Measurements from ENCODE around the gene INTS3. TPM values are rescaled to one million over a fixed set of nuclear protein-coding genes. Genes with fewer than 3 reads are reported as not detected.
A peak's percentile ranks its signal among the peaks of the same experiment; 100 is the strongest.

The INTS3 gene, protein sequence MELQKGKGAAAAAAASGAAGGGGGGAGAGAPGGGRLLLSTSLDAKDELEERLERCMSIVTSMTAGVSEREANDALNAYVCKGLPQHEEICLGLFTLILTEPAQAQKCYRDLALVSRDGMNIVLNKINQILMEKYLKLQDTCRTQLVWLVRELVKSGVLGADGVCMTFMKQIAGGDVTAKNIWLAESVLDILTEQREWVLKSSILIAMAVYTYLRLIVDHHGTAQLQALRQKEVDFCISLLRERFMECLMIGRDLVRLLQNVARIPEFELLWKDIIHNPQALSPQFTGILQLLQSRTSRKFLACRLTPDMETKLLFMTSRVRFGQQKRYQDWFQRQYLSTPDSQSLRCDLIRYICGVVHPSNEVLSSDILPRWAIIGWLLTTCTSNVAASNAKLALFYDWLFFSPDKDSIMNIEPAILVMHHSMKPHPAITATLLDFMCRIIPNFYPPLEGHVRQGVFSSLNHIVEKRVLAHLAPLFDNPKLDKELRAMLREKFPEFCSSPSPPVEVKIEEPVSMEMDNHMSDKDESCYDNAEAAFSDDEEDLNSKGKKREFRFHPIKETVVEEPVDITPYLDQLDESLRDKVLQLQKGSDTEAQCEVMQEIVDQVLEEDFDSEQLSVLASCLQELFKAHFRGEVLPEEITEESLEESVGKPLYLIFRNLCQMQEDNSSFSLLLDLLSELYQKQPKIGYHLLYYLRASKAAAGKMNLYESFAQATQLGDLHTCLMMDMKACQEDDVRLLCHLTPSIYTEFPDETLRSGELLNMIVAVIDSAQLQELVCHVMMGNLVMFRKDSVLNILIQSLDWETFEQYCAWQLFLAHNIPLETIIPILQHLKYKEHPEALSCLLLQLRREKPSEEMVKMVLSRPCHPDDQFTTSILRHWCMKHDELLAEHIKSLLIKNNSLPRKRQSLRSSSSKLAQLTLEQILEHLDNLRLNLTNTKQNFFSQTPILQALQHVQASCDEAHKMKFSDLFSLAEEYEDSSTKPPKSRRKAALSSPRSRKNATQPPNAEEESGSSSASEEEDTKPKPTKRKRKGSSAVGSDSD
- 10 to 100 TPM; 53.7 to 54.5 TPM for total RNA-seq

DNA sequence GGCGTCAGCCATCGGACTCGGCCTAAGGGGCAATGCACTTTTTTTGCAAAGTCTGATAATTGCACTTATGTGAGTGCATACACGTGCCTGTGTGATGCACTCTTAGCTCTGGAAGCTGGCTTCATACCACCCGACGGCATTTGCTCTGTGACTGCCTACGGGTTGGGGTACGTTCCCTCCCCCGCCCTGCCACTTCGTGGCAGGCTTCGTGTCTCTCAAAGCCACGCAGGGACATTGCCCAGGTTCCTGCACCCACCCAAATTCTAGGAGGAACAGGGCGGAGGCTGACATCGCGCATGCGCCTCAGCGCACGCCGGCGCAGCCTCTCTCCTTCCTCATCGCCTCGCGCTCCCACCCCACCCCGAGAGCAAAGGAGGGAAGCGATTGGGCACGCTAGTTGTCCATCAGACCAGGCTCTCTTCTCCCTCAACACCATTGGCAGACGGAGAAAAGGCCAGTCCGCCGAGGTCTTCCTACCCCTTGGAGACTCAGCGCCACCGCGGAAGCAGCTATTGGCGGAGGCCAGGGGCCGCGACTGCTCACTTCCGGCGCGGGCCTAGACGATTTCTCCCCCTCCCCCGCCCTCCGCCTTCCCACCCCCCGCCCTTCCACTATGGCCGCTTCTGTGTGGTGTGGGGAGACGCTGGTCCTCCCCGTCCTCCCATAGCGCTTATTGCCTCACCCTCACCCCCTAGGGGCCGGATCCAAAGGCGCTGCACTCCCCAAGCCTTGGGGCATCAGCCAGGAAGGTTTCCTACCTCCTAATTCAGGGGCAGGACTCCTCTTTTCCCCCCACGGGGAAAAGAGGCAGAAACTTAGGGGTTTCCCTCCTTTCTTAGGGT, at the start of gene INTS3:
INTS3 (plus strand) TSS at position 588 of the 842 bp plus-strand sequence. CDS start 585 bp downstream, outside the sequence.
- DNase-seq (peak; percentile 100), ATAC-seq (peak; percentile 100)
- Mint-ChIP-seq H3K4me1 (ENCODE audit: low read depth) (peaks cover 32% of the 10 kb centered on the region), H3K9me3 (ENCODE audit: insufficient read depth) (no peaks in the 10 kb centered on the region), H3K27ac (peak within 1 kb of the TSS; percentile 94), H3K27me3 (ENCODE audit: low read depth) (no peaks in the 10 kb centered on the region), H3K4me3 (peak within 1 kb of the TSS; percentile 93), H3K36me3 (ENCODE audit: low read depth) (peaks cover 18% of the 10 kb centered on the region)
- ChIA-PET POLR2A (interaction anchor here (0.6 to 2.0 kb wide), 6 partner anchors 15 to 263 kb away, joined by 4 to 10 read pairs (median 6); partner anchors contain the start of genes CHTOP and RPS27), CTCF (interaction anchor here (0.9 to 1.4 kb wide), 4 partner anchors 47 to 239 kb away, joined by 3 to 4 read pairs (median 4); no protein-coding TSS in a partner anchor)

DNA sequence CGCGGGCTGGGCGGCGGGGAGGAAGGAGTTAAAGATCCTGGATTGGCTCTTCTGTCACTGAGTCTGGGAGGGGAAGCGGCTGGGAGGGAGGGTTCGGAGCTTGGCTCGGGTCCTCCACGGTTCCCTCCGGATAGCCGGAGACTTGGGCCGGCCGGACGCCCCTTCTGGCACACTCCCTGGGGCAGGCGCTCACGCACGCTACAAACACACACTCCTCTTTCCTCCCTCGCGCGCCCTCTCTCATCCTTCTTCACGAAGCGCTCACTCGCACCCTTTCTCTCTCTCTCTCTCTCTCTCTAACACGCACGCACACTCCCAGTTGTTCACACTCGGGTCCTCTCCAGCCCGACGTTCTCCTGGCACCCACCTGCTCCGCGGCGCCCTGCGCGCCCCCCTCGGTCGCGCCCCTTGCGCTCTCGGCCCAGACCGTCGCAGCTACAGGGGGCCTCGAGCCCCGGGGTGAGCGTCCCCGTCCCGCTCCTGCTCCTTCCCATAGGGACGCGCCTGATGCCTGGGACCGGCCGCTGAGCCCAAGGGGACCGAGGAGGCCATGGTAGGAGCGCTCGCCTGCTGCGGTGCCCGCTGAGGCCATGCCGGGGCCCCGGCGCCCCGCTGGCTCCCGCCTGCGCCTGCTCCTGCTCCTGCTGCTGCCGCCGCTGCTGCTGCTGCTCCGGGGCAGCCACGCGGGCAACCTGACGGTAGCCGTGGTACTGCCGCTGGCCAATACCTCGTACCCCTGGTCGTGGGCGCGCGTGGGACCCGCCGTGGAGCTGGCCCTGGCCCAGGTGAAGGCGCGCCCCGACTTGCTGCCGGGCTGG, 49.1 kb upstream of the INTS3 start, which contains the start of gene NPR1:
NPR1 (plus strand) TSS at position 170 of the 818 bp plus-strand sequence; CDS start at position 591, 421 bp downstream.
- ATAC-seq (peak; percentile 58), DNase-seq (peak; percentile 55)
- peaks cover 46% of the 10 kb centered on the region for H3K27me3 Mint-ChIP-seq (ENCODE audit: low read depth)
- peaks cover 21% of the 10 kb centered on the region for H3K4me1 Mint-ChIP-seq (ENCODE audit: low read depth)
- ChIA-PET CTCF (interaction anchor here (0.8 to 2.8 kb wide), 11 partner anchors 14 to 309 kb away, joined by 3 to 8 read pairs (median 5); partner anchors contain the start of genes CHTOP and SLC27A3), POLR2A (no interaction called here)
- H3K36me3 Mint-ChIP-seq (ENCODE audit: low read depth), result no peaks in the 10 kb centered on the region
- no peak within 1 kb of the TSS for H3K27ac Mint-ChIP-seq
- H3K4me3 Mint-ChIP-seq, result peak within 1 kb of the TSS; percentile 73
- no peaks in the 10 kb centered on the region for H3K9me3 Mint-ChIP-seq (ENCODE audit: insufficient read depth)

DNA sequence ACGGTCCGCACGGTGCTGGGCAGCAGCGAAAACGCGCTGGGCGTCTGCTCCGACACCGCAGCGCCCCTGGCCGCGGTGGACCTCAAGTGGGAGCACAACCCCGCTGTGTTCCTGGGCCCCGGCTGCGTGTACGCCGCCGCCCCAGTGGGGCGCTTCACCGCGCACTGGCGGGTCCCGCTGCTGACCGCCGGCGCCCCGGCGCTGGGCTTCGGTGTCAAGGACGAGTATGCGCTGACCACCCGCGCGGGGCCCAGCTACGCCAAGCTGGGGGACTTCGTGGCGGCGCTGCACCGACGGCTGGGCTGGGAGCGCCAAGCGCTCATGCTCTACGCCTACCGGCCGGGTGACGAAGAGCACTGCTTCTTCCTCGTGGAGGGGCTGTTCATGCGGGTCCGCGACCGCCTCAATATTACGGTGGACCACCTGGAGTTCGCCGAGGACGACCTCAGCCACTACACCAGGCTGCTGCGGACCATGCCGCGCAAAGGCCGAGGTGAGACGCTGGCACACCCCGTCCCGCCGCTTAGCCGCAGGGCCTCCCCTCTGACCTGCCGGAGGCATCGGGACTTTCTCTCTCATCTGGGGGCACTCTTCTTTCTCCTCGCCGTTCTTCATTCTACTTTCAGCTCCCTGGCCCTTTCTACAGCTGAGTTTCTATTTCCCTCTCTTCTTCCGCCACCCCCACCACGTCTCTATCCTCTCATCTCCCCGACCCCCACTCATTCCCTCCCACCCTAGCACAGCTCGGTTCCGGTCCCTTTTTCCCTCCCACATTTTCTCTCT, 48.3 kb upstream of the INTS3 start:
- Mint-ChIP-seq H3K27me3 (ENCODE audit: low read depth) (peaks cover 49% of the 10 kb centered on the region), H3K9me3 (ENCODE audit: insufficient read depth) (no peaks in the 10 kb centered on the region), H3K27ac (no peak overlapping the region), H3K36me3 (ENCODE audit: low read depth) (no peaks in the 10 kb centered on the region), H3K4me1 (ENCODE audit: low read depth) (peaks cover 21% of the 10 kb centered on the region), H3K4me3 (peak overlapping the region; percentile 60)
- DNase-seq, result peak; percentile 37
- POLR2A ChIA-PET, result no interaction called here
- CTCF ChIA-PET, result interaction anchor here (1.1 to 1.8 kb wide), 4 partner anchors 48 to 308 kb away, joined by 3 to 8 read pairs (median 6); partner anchors contain the start of gene INTS3
- peak; percentile 66 for ATAC-seq

DNA sequence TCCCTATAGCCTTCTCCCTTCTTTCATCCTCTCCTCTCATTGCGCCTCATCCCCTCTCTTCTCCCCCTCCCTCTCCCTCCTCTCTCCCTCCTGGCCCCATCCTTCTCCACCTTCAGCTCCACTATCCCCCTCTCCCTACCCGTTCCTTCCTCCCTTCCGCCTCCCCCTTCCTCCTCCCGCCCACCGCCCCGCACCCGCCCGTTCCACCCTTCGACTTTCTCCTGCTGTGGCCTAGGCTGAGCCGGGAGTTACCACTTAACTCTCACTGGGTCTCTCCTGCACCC, 47.8 kb upstream of the INTS3 start:
- CTCF ChIA-PET, result interaction anchor here (1.1 to 1.5 kb wide), 3 partner anchors 48 to 307 kb away, joined by 3 to 8 read pairs (median 4); partner anchors contain the start of gene INTS3
- POLR2A ChIA-PET, result no interaction called here
- DNase-seq, result no peak
- ATAC-seq, result no peak
- H3K27ac Mint-ChIP-seq, result no peak overlapping the region
- no peaks in the 10 kb centered on the region for H3K36me3 Mint-ChIP-seq (ENCODE audit: low read depth)
- peaks cover 21% of the 10 kb centered on the region for H3K4me1 Mint-ChIP-seq (ENCODE audit: low read depth)
- H3K4me3 Mint-ChIP-seq, result peak overlapping the region; percentile 60
- H3K9me3 Mint-ChIP-seq (ENCODE audit: insufficient read depth), result no peaks in the 10 kb centered on the region
- H3K27me3 Mint-ChIP-seq (ENCODE audit: low read depth), result peaks cover 49% of the 10 kb centered on the region

DNA sequence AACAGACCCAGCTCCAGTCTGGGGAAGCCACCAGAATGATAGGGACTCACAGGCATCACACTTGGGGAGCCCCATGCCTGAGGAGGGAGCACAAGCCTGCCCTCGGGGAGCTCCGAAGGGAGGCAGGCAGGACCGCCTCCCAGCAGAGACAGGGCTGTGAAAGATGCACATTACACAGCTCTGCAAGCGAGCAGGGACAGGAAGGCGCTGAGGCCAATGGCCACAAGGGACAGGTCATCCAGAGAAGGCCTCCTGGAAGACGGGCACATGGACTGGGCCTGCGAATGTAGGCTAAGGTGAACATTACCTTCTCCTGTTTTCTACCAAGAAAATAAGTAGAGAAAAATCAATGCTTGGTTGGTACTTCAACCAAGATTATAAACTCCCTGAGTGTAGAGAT, 45.1 kb upstream of the INTS3 start:
- Mint-ChIP-seq H3K27ac (no peak overlapping the region), H3K27me3 (ENCODE audit: low read depth) (peaks cover 39% of the 10 kb centered on the region), H3K36me3 (ENCODE audit: low read depth) (no peaks in the 10 kb centered on the region), H3K4me1 (ENCODE audit: low read depth) (peaks cover 17% of the 10 kb centered on the region), H3K9me3 (ENCODE audit: insufficient read depth) (no peaks in the 10 kb centered on the region), H3K4me3 (no peak overlapping the region)
- no peak for DNase-seq
- CTCF ChIA-PET, result no interaction called here
- POLR2A ChIA-PET, result no interaction called here
- no peak for ATAC-seq

DNA sequence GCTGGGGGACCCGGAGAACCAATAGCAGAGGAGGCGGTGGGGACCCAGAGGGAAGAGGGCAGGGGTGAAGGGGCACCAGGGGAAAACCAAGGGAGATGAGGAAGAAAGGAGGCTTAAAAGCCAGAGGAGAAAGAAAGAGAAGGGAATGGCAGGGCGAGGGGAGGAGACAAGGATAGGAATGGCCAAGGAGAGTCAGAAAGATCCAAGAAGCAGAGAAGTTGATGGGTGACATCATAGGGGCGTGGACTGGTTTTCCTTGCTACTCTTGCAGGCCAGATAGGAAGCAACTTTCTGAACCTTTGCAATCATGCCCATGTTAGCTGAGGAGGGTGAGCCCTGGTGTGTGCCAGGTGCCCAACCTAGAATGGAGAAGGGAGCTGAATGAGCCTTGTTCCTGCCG, 44.0 kb upstream of the INTS3 start:
- Mint-ChIP-seq H3K4me1 (ENCODE audit: low read depth) (peaks cover 7% of the 10 kb centered on the region), H3K36me3 (ENCODE audit: low read depth) (no peaks in the 10 kb centered on the region), H3K4me3 (no peak overlapping the region), H3K9me3 (ENCODE audit: insufficient read depth) (no peaks in the 10 kb centered on the region), H3K27ac (no peak overlapping the region), H3K27me3 (ENCODE audit: low read depth) (peaks cover 28% of the 10 kb centered on the region)
- CTCF ChIA-PET, result no interaction called here
- ATAC-seq (no peak), DNase-seq (no peak)
- POLR2A ChIA-PET, result no interaction called here

DNA sequence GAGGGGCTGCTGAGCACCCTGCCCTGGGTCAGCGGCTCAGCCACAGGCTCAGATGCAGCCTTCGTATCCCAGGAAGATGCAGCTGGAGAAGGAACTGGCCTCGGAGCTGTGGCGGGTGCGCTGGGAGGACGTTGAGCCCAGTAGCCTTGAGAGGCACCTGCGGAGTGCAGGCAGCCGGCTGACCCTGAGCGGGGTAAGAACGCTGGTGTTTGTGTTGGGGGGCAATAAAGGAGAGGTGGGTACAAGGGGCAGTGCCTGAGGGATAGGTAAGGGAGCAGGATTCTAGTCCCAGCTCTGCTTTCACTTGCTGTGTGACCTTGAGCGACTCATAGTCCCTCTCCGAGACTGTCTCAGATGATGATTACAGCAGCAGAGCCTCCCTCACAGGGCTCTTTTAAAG, 43.0 kb upstream of the INTS3 start:
- ATAC-seq (no peak), DNase-seq (no peak)
- CTCF ChIA-PET, result no interaction called here
- Mint-ChIP-seq H3K36me3 (ENCODE audit: low read depth) (no peaks in the 10 kb centered on the region), H3K27me3 (ENCODE audit: low read depth) (peaks cover 24% of the 10 kb centered on the region), H3K4me3 (no peak overlapping the region), H3K4me1 (ENCODE audit: low read depth) (peaks cover 3% of the 10 kb centered on the region), H3K9me3 (ENCODE audit: insufficient read depth) (no peaks in the 10 kb centered on the region), H3K27ac (no peak overlapping the region)
- POLR2A ChIA-PET, result no interaction called here

DNA sequence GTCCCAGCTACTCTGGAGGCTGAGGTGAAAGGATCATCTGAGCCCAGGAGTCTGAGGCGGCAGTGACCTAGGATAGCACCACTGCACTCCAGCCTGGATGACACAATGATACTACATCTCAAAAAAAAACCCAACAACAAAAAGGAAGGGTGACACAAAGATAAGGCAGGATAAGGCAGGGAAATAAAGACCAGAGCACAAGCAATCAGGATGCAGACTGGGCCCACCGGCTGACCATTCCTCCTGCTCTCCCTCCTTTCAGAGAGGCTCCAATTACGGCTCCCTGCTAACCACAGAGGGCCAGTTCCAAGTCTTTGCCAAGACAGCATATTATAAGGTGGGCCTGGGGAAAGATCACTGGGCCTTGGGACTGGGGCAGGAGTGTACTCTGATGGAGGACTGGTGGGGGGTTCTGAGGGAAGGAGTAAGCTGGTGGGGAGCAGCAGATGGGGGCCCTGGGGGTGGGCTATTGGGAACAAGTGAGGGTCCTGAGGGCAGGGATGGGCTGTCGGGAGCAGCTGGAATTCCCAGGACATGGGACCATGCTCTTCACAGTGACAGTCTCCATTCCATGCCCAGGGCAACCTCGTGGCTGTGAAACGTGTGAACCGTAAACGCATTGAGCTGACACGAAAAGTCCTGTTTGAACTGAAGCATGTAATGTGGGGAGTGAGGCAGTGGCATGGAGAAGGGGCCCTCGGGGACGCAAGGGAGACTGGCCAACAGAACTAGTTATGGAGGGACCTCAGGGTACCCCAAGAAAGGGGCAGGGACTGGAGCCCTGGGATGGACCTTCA, 42.1 kb upstream of the INTS3 start:
- no peak for DNase-seq

DNA sequence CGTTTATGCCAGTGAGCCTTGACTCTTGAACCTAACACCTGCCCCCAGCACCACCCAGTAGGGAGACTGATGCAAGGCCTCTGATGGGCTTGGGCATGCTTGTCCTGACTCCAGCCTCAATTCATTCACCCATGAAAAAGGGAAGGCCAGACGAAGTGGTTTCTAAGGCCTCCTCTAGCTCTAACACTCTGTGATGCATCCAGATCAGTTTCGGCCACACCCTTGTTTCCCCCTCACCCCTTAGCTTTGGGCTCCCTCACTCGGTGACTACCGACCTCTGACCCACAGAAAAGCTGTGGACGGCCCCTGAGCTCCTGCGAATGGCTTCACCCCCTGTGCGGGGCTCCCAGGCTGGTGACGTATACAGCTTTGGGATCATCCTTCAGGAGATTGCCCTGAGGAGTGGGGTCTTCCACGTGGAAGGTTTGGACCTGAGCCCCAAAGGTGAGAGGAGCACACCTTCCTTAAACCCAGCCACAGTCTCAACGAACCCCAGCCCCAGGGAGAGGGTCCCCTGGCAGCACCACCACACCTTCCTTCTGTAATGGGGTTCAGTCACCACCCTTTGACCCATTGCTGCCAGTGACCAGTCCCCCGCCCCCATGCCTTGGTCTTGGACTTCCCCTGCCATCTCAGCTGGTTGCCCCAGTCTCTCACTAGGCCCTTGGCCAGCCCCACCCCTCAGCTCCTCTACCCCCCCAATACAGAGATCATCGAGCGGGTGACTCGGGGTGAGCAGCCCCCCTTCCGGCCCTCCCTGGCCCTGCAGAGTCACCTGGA, 40.3 kb upstream of the INTS3 start:
- no peak for ATAC-seq

More for the DNA sequence above, 42.1 kb upstream of the INTS3 start:
- H3K27ac Mint-ChIP-seq, result no peak overlapping the region
- peaks cover 15% of the 10 kb centered on the region for H3K27me3 Mint-ChIP-seq (ENCODE audit: low read depth)
- H3K9me3 Mint-ChIP-seq (ENCODE audit: insufficient read depth), result no peaks in the 10 kb centered on the region
- CTCF ChIA-PET, result interaction anchor here (0.9 kb wide), 1 partner anchor 63 kb away, joined by 3 read pairs; no protein-coding TSS in a partner anchor
- H3K4me1 Mint-ChIP-seq (ENCODE audit: low read depth), result no peaks in the 10 kb centered on the region
- H3K36me3 Mint-ChIP-seq (ENCODE audit: low read depth), result no peaks in the 10 kb centered on the region
- POLR2A ChIA-PET, result interaction anchor here (0.7 kb wide), 1 partner anchor 305 kb away, joined by 4 read pairs; the partner anchor contains the start of gene RPS27
- ATAC-seq, result no peak
- H3K4me3 Mint-ChIP-seq, result no peak overlapping the region

More for the DNA sequence above, 40.3 kb upstream of the INTS3 start:
- CTCF ChIA-PET, result no interaction called here
- H3K27me3 Mint-ChIP-seq (ENCODE audit: low read depth), result peaks cover 4% of the 10 kb centered on the region
- POLR2A ChIA-PET, result no interaction called here
- no peaks in the 10 kb centered on the region for H3K36me3 Mint-ChIP-seq (ENCODE audit: low read depth)
- no peak overlapping the region for H3K4me3 Mint-ChIP-seq
- no peaks in the 10 kb centered on the region for H3K4me1 Mint-ChIP-seq (ENCODE audit: low read depth)
- DNase-seq, result no peak
- no peaks in the 10 kb centered on the region for H3K9me3 Mint-ChIP-seq (ENCODE audit: insufficient read depth)
- no peak overlapping the region for H3K27ac Mint-ChIP-seq
